ENCODE data around the gene FBXO27. TPM values are rescaled to one million over a fixed set of nuclear protein-coding genes. Genes with fewer than 3 reads are reported as not detected.

Gene FBXO27
- total RNA-seq, 5 donors from 2014 or later (not counting 1 experiment from before 2014, with no cell fraction given) = 0.41 to 0.69 (median 0.66) TPM; not detected in 2

- DNase-seq (no peak), ATAC-seq (replicated peaks in 1 of 4) (no peak)
- Histone ChIP-seq H3K4me3 (ENCODE audit: control insufficient read depth in 1 of 2, extremely low read depth in 1 of 2, low read length in 1 of 2) (no peak overlapping the region), H3K36me3 (ENCODE audit: control insufficient read depth in 2 of 2, extremely low read depth in 1 of 2, insufficient read depth in 1 of 2, low read length in 1 of 2) (no peaks in the 10 kb centered on the region), H3K27ac (ENCODE audit: low read length) (no peak overlapping the region), H3K27me3 (replicated peaks in 1 of 2; ENCODE audit: control insufficient read depth in 2 of 2, extremely low read depth in 1 of 2, insufficient read depth in 2 of 2, low read length in 1 of 2) (peaks cover 0 to 17% of the 10 kb centered on the region in 2 experiments), H3K4me1 (ENCODE audit: control insufficient read depth in 1 of 2, extremely low read depth in 1 of 2, insufficient read depth in 2 of 2, low read length in 2 of 2) (no peaks in the 10 kb centered on the region), H3K9me3 (no peaks in the 10 kb centered on the region)
- no peak overlapping the region for H3K4me3 Mint-ChIP-seq
- H3K4me1 Mint-ChIP-seq = no peaks in the 10 kb centered on the region
- 100% methylated on average over 1 of the region's 6 CpGs for WGBS (ENCODE audit: insufficient coverage)
- peaks cover 16% of the 10 kb centered on the region in 2 donors for H3K27me3 Mint-ChIP-seq
- no peaks in the 10 kb centered on the region for H3K9me3 Mint-ChIP-seq
- no peaks in the 10 kb centered on the region for H3K36me3 Mint-ChIP-seq
- POLR2A ChIA-PET = no interaction called here
- H3K27ac Mint-ChIP-seq = no peak overlapping the region
- CTCF ChIA-PET = interaction anchor here in 1 of 2 donors (0.6 kb wide), 1 partner anchor 1524 kb away, joined by 6 read pairs; no protein-coding TSS in a partner anchor
These were observed 15.3 kb downstream of the FBXO27 start for GRCh38 chr19:39017026-39017425.

- Histone ChIP-seq H3K36me3 (ENCODE audit: control insufficient read depth in 2 of 2, extremely low read depth in 1 of 2, insufficient read depth in 1 of 2, low read length in 1 of 2) (no peaks in the 10 kb centered on the region), H3K9me3 (no peaks in the 10 kb centered on the region), H3K27ac (ENCODE audit: low read length) (no peak overlapping the region), H3K4me1 (ENCODE audit: control insufficient read depth in 1 of 2, extremely low read depth in 1 of 2, insufficient read depth in 2 of 2, low read length in 2 of 2) (no peaks in the 10 kb centered on the region), H3K4me3 (ENCODE audit: control insufficient read depth in 1 of 2, extremely low read depth in 1 of 2, low read length in 1 of 2) (no peak overlapping the region), H3K27me3 (replicated peaks in 1 of 2; ENCODE audit: control insufficient read depth in 2 of 2, extremely low read depth in 1 of 2, insufficient read depth in 2 of 2, low read length in 1 of 2) (peaks cover 0 to 18% of the 10 kb centered on the region in 2 experiments)
- ChIA-PET CTCF (no interaction called here), POLR2A (no interaction called here)
- H3K27me3 Mint-ChIP-seq = peaks cover 14 to 21% of the 10 kb centered on the region in 2 donors
- no peak for DNase-seq
- H3K4me3 Mint-ChIP-seq = no peak overlapping the region
- no peaks in the 10 kb centered on the region for H3K4me1 Mint-ChIP-seq
- H3K36me3 Mint-ChIP-seq = no peaks in the 10 kb centered on the region
- no peak for ATAC-seq (replicated peaks in 1 of 4)
- WGBS (ENCODE audit: insufficient coverage) = 76% methylated on average over 7 of the region's 7 CpGs
- no peak overlapping the region for H3K27ac Mint-ChIP-seq
- no peaks in the 10 kb centered on the region for H3K9me3 Mint-ChIP-seq
These were observed 18.3 kb downstream of the FBXO27 start for GRCh38 chr19:39014037-39014436.

- ChIA-PET CTCF (no interaction called here), POLR2A (no interaction called here)
- Mint-ChIP-seq H3K27ac (no peak overlapping the region), H3K4me3 (no peak overlapping the region), H3K36me3 (no peaks in the 10 kb centered on the region), H3K9me3 (no peaks in the 10 kb centered on the region), H3K4me1 (peaks cover 0 to 5% (median 2%) of the 10 kb centered on the region in 3 donors), H3K27me3 (peaks cover 12 to 15% of the 10 kb centered on the region in 2 donors)
- H3K4me1 ChIP-seq (ENCODE audit: control insufficient read depth in 1 of 2, extremely low read depth in 1 of 2, insufficient read depth in 2 of 2, low read length in 2 of 2) = no peaks in the 10 kb centered on the region
- no peak for DNase-seq
- no peak overlapping the region for H3K4me3 ChIP-seq (ENCODE audit: control insufficient read depth in 1 of 2, extremely low read depth in 1 of 2, low read length in 1 of 2)
- ATAC-seq (replicated peaks in 1 of 4) = no peak
- H3K9me3 ChIP-seq = no peaks in the 10 kb centered on the region
- WGBS (ENCODE audit: insufficient coverage) = no CpG with 5 or more reads among the region's 6 CpGs
- no peak overlapping the region for H3K27ac ChIP-seq (ENCODE audit: low read length)
- no peaks in the 10 kb centered on the region for H3K36me3 ChIP-seq (ENCODE audit: control insufficient read depth in 2 of 2, extremely low read depth in 1 of 2, insufficient read depth in 1 of 2, low read length in 1 of 2)
- H3K27me3 ChIP-seq (replicated peaks in 1 of 2; ENCODE audit: control insufficient read depth in 2 of 2, extremely low read depth in 1 of 2, insufficient read depth in 2 of 2, low read length in 1 of 2) = peaks cover 0 to 23% of the 10 kb centered on the region in 2 experiments
These were observed 23.3 kb downstream of the FBXO27 start for GRCh38 chr19:39009001-39009400.

- CTCF ChIA-PET = no interaction called here
- no peak overlapping the region for H3K4me3 Mint-ChIP-seq
- H3K27ac Mint-ChIP-seq = no peak overlapping the region
- Histone ChIP-seq H3K36me3 (ENCODE audit: control insufficient read depth in 2 of 2, extremely low read depth in 1 of 2, insufficient read depth in 1 of 2, low read length in 1 of 2) (no peaks in the 10 kb centered on the region), H3K9me3 (no peaks in the 10 kb centered on the region), H3K27ac (ENCODE audit: low read length) (no peak overlapping the region), H3K4me1 (ENCODE audit: control insufficient read depth in 1 of 2, extremely low read depth in 1 of 2, insufficient read depth in 2 of 2, low read length in 2 of 2) (no peaks in the 10 kb centered on the region), H3K4me3 (ENCODE audit: control insufficient read depth in 1 of 2, extremely low read depth in 1 of 2, low read length in 1 of 2) (no peak overlapping the region), H3K27me3 (replicated peaks in 1 of 2; ENCODE audit: control insufficient read depth in 2 of 2, extremely low read depth in 1 of 2, insufficient read depth in 2 of 2, low read length in 1 of 2) (peaks cover 0 to 25% of the 10 kb centered on the region in 2 experiments)
- ATAC-seq (replicated peaks in 1 of 4) (no peak), DNase-seq (no peak)
- H3K36me3 Mint-ChIP-seq = no peaks in the 10 kb centered on the region
- peaks cover 12 to 15% of the 10 kb centered on the region in 2 donors for H3K27me3 Mint-ChIP-seq
- 100% methylated on average over 1 of the region's 6 CpGs for WGBS (ENCODE audit: insufficient coverage)
- POLR2A ChIA-PET = no interaction called here
- H3K4me1 Mint-ChIP-seq = peaks cover 0 to 5% (median 2%) of the 10 kb centered on the region in 3 donors
- H3K9me3 Mint-ChIP-seq = no peaks in the 10 kb centered on the region
These were observed 24.2 kb downstream of the FBXO27 start for GRCh38 chr19:39008137-39008536.

- Histone ChIP-seq H3K4me3 (ENCODE audit: control insufficient read depth in 1 of 2, extremely low read depth in 1 of 2, low read length in 1 of 2) (no peak overlapping the region), H3K9me3 (no peaks in the 10 kb centered on the region), H3K36me3 (ENCODE audit: control insufficient read depth in 2 of 2, extremely low read depth in 1 of 2, insufficient read depth in 1 of 2, low read length in 1 of 2) (no peaks in the 10 kb centered on the region), H3K27ac (ENCODE audit: low read length) (no peak overlapping the region), H3K27me3 (replicated peaks in 1 of 2; ENCODE audit: control insufficient read depth in 2 of 2, extremely low read depth in 1 of 2, insufficient read depth in 2 of 2, low read length in 1 of 2) (peaks cover 0 to 25% of the 10 kb centered on the region in 2 experiments), H3K4me1 (ENCODE audit: control insufficient read depth in 1 of 2, extremely low read depth in 1 of 2, insufficient read depth in 2 of 2, low read length in 2 of 2) (no peaks in the 10 kb centered on the region)
- peaks cover 15% of the 10 kb centered on the region in 2 donors for H3K27me3 Mint-ChIP-seq
- H3K36me3 Mint-ChIP-seq = no peaks in the 10 kb centered on the region
- ChIA-PET CTCF (interaction anchor here in 1 of 2 donors (0.6 kb wide), 1 partner anchor 112 kb away, joined by 3 read pairs; no protein-coding TSS in a partner anchor), POLR2A (no interaction called here)
- H3K27ac Mint-ChIP-seq = no peak overlapping the region
- 56% methylated on average over 3 of the region's 3 CpGs for WGBS (ENCODE audit: insufficient coverage)
- DNase-seq (no peak), ATAC-seq (replicated peaks in 1 of 4) (no peak)
- H3K4me1 Mint-ChIP-seq = peaks cover 0 to 5% (median 2%) of the 10 kb centered on the region in 3 donors
- H3K4me3 Mint-ChIP-seq = no peak overlapping the region
- H3K9me3 Mint-ChIP-seq = no peaks in the 10 kb centered on the region
These were observed 25.3 kb downstream of the FBXO27 start for GRCh38 chr19:39007096-39007495.

GRCh38 chr19:39004403-39004802 is 27.9 kb downstream of the FBXO27 start:
- Mint-ChIP-seq H3K36me3 (no peaks in the 10 kb centered on the region), H3K9me3 (no peaks in the 10 kb centered on the region), H3K4me1 (peaks cover 0 to 5% (median 2%) of the 10 kb centered on the region in 3 donors), H3K4me3 (no peak overlapping the region), H3K27me3 (peaks cover 19 to 20% of the 10 kb centered on the region in 2 donors), H3K27ac (no peak overlapping the region)
- ATAC-seq (replicated peaks in 1 of 4) (no peak), DNase-seq (no peak)
- CTCF ChIA-PET = no interaction called here
- Histone ChIP-seq H3K27ac (ENCODE audit: low read length) (no peak overlapping the region), H3K4me3 (ENCODE audit: control insufficient read depth in 1 of 2, extremely low read depth in 1 of 2, low read length in 1 of 2) (no peak overlapping the region), H3K9me3 (no peaks in the 10 kb centered on the region), H3K4me1 (ENCODE audit: control insufficient read depth in 1 of 2, extremely low read depth in 1 of 2, insufficient read depth in 2 of 2, low read length in 2 of 2) (no peaks in the 10 kb centered on the region), H3K27me3 (replicated peaks in 1 of 2; ENCODE audit: control insufficient read depth in 2 of 2, extremely low read depth in 1 of 2, insufficient read depth in 2 of 2, low read length in 1 of 2) (peaks cover 0 to 32% of the 10 kb centered on the region in 2 experiments), H3K36me3 (ENCODE audit: control insufficient read depth in 2 of 2, extremely low read depth in 1 of 2, insufficient read depth in 1 of 2, low read length in 1 of 2) (no peaks in the 10 kb centered on the region)
- POLR2A ChIA-PET = no interaction called here
- WGBS (ENCODE audit: insufficient coverage) = 50% methylated on average over 1 of the region's 9 CpGs

- no peak overlapping the region for H3K27ac Mint-ChIP-seq
- H3K9me3 Mint-ChIP-seq = no peaks in the 10 kb centered on the region
- ATAC-seq (replicated peaks in 1 of 4) = no peak
- Histone ChIP-seq H3K4me1 (ENCODE audit: control insufficient read depth in 1 of 2, extremely low read depth in 1 of 2, insufficient read depth in 2 of 2, low read length in 2 of 2) (no peaks in the 10 kb centered on the region), H3K36me3 (ENCODE audit: control insufficient read depth in 2 of 2, extremely low read depth in 1 of 2, insufficient read depth in 1 of 2, low read length in 1 of 2) (no peaks in the 10 kb centered on the region), H3K4me3 (ENCODE audit: control insufficient read depth in 1 of 2, extremely low read depth in 1 of 2, low read length in 1 of 2) (no peak overlapping the region), H3K27me3 (replicated peaks in 1 of 2; ENCODE audit: control insufficient read depth in 2 of 2, extremely low read depth in 1 of 2, insufficient read depth in 2 of 2, low read length in 1 of 2) (peaks cover 0 to 32% of the 10 kb centered on the region in 2 experiments), H3K27ac (ENCODE audit: low read length) (no peak overlapping the region), H3K9me3 (no peaks in the 10 kb centered on the region)
- no CpG with 5 or more reads among the region's 4 CpGs for WGBS (ENCODE audit: insufficient coverage)
- H3K36me3 Mint-ChIP-seq = no peaks in the 10 kb centered on the region
- peaks cover 20 to 21% of the 10 kb centered on the region in 2 donors for H3K27me3 Mint-ChIP-seq
- CTCF ChIA-PET = no interaction called here
- peaks cover 0 to 5% (median 2%) of the 10 kb centered on the region in 3 donors for H3K4me1 Mint-ChIP-seq
- H3K4me3 Mint-ChIP-seq = no peak overlapping the region
- POLR2A ChIA-PET = no interaction called here
- DNase-seq = no peak
These were observed 28.6 kb downstream of the FBXO27 start for GRCh38 chr19:39003796-39004195.
